ENCODE data around the gene METTL9.
"Not testable (repeated sequence)": the region's sequence is repeated elsewhere in the genome, so short reads cannot be mapped to it uniquely, and the experiment has no call there.

METTL9 gene

GRCh38 chr16:21628772-21629171 lies 29.4 kb downstream of the METTL9 start:
- peaks cover 45 to 48% of the 10 kb centered on the region in 2 donors for H3K36me3 Mint-ChIP-seq
- H3K27ac Mint-ChIP-seq, result no peak overlapping the region
- peaks cover 0 to 2% of the 10 kb centered on the region in 2 donors for H3K9me3 Mint-ChIP-seq
- no peak overlapping the region for H3K4me3 Mint-ChIP-seq
- DNase-seq, result no peak
- no peaks in the 10 kb centered on the region for H3K27me3 Mint-ChIP-seq
- H3K4me1 Mint-ChIP-seq, result peaks cover 12 to 17% of the 10 kb centered on the region in 2 donors
- ATAC-seq (replicated peaks), result no peak

- peaks cover 40 to 48% of the 10 kb centered on the region in 2 donors for H3K36me3 Mint-ChIP-seq
- H3K4me1 Mint-ChIP-seq, result peaks cover 12 to 17% of the 10 kb centered on the region in 2 donors
- not testable (repeated sequence) for H3K27me3 Mint-ChIP-seq; ATAC-seq (replicated peaks); H3K27ac Mint-ChIP-seq; H3K9me3 Mint-ChIP-seq; H3K4me3 Mint-ChIP-seq; DNase-seq
These were observed 30.5 kb downstream of the METTL9 start for GRCh38 chr16:21629616-21630539.

- peaks cover 12 to 17% of the 10 kb centered on the region in 2 donors for H3K4me1 Mint-ChIP-seq
- H3K4me3 Mint-ChIP-seq; H3K27me3 Mint-ChIP-seq; DNase-seq; H3K9me3 Mint-ChIP-seq; H3K27ac Mint-ChIP-seq; ATAC-seq (replicated peaks): not testable (repeated sequence)
- peaks cover 40 to 52% of the 10 kb centered on the region in 2 donors for H3K36me3 Mint-ChIP-seq
These were observed 31.5 kb downstream of the METTL9 start for GRCh38 chr16:21630866-21631265.

- H3K27ac Mint-ChIP-seq; H3K4me3 Mint-ChIP-seq; H3K9me3 Mint-ChIP-seq; DNase-seq; H3K27me3 Mint-ChIP-seq; ATAC-seq (replicated peaks): not testable (repeated sequence)
- peaks cover 10 to 14% of the 10 kb centered on the region in 2 donors for H3K4me1 Mint-ChIP-seq
- H3K36me3 Mint-ChIP-seq, result peaks cover 41 to 52% of the 10 kb centered on the region in 2 donors
These were observed 32.0 kb downstream of the METTL9 start for GRCh38 chr16:21631376-21631775.

- not testable (repeated sequence) for H3K9me3 Mint-ChIP-seq; H3K4me1 Mint-ChIP-seq; H3K27me3 Mint-ChIP-seq; ATAC-seq (replicated peaks); H3K4me3 Mint-ChIP-seq; DNase-seq
- H3K36me3 Mint-ChIP-seq, result peaks cover 34 to 48% of the 10 kb centered on the region in 2 donors
- peak overlapping the region; percentile 68 for H3K27ac Mint-ChIP-seq
These were observed 32.7 kb downstream of the METTL9 start for GRCh38 chr16:21631951-21632575.

- Mint-ChIP-seq H3K9me3 (no peaks in the 10 kb centered on the region), H3K4me1 (peaks cover 12 to 15% of the 10 kb centered on the region in 2 donors), H3K27me3 (no peaks in the 10 kb centered on the region), H3K27ac (peak overlapping the region; percentile 17), H3K4me3 (no peak overlapping the region), H3K36me3 (peaks cover 23 to 37% of the 10 kb centered on the region in 2 donors)
- DNase-seq (no peak), ATAC-seq (replicated peaks) (no peak)
These were observed 34.8 kb downstream of the METTL9 start for GRCh38 chr16:21634216-21634615.

GRCh38 chr16:21635694-21636093 lies 36.3 kb downstream of the METTL9 start:
- not testable (repeated sequence) for H3K9me3 Mint-ChIP-seq; ATAC-seq (replicated peaks); H3K4me3 Mint-ChIP-seq; H3K27me3 Mint-ChIP-seq; DNase-seq
- Mint-ChIP-seq H3K36me3 (peaks cover 12 to 31% of the 10 kb centered on the region in 2 donors), H3K4me1 (peaks cover 12 to 15% of the 10 kb centered on the region in 2 donors), H3K27ac (peak overlapping the region; percentile 20)

- Mint-ChIP-seq H3K36me3 (peaks cover 12 to 25% of the 10 kb centered on the region in 2 donors), H3K27me3 (no peaks in the 10 kb centered on the region), H3K27ac (no peak overlapping the region), H3K4me1 (peaks cover 6 to 8% of the 10 kb centered on the region in 2 donors), H3K9me3 (no peaks in the 10 kb centered on the region), H3K4me3 (no peak overlapping the region)
- ATAC-seq (replicated peaks) (no peak), DNase-seq (no peak)
These were observed 37.9 kb downstream of the METTL9 start for GRCh38 chr16:21637032-21637968.

GRCh38 chr16:21638573-21638975 lies 39.2 kb downstream of the METTL9 start:
- no peak for DNase-seq
- ATAC-seq (replicated peaks), result no peak
- no peak overlapping the region for H3K27ac Mint-ChIP-seq
- peaks cover 6 to 9% of the 10 kb centered on the region in 2 donors for H3K4me1 Mint-ChIP-seq
- no peaks in the 10 kb centered on the region for H3K9me3 Mint-ChIP-seq
- H3K27me3 Mint-ChIP-seq, result no peaks in the 10 kb centered on the region
- no peak overlapping the region for H3K4me3 Mint-ChIP-seq
- peaks cover 12 to 25% of the 10 kb centered on the region in 2 donors for H3K36me3 Mint-ChIP-seq

GRCh38 chr16:21639493-21639892 lies 40.1 kb downstream of the METTL9 start:
- Mint-ChIP-seq H3K27ac (no peak overlapping the region), H3K9me3 (no peaks in the 10 kb centered on the region), H3K4me3 (no peak overlapping the region), H3K36me3 (peaks cover 12 to 23% of the 10 kb centered on the region in 2 donors), H3K27me3 (no peaks in the 10 kb centered on the region), H3K4me1 (peaks cover 13 to 18% of the 10 kb centered on the region in 2 donors)
- ATAC-seq (replicated peaks) (no peak), DNase-seq (no peak)

GRCh38 chr16:21641916-21642315 lies 42.5 kb downstream of the METTL9 start:
- H3K36me3 Mint-ChIP-seq, result peaks cover 2 to 4% of the 10 kb centered on the region in 2 donors
- ATAC-seq (replicated peaks), result no peak

GRCh38 chr16:21642861-21643260 lies 43.5 kb downstream of the METTL9 start:
- DNase-seq (no peak), ATAC-seq (replicated peaks) (no peak)
- Mint-ChIP-seq H3K36me3 (peaks cover 3 to 4% of the 10 kb centered on the region in 2 donors), H3K9me3 (no peaks in the 10 kb centered on the region), H3K4me3 (no peak overlapping the region), H3K27ac (no peak overlapping the region), H3K27me3 (no peaks in the 10 kb centered on the region), H3K4me1 (peaks cover 31 to 50% of the 10 kb centered on the region in 2 donors)

More at GRCh38 chr16:21641916-21642315, 42.5 kb downstream of the METTL9 start:
- DNase-seq, result no peak
- H3K27ac Mint-ChIP-seq, result no peak overlapping the region
- peaks cover 23 to 42% of the 10 kb centered on the region in 2 donors for H3K4me1 Mint-ChIP-seq
- no peak overlapping the region for H3K4me3 Mint-ChIP-seq
- no peaks in the 10 kb centered on the region for H3K9me3 Mint-ChIP-seq
- H3K27me3 Mint-ChIP-seq, result no peaks in the 10 kb centered on the region

- H3K27me3 Mint-ChIP-seq, result no peaks in the 10 kb centered on the region
- H3K9me3 Mint-ChIP-seq, result no peaks in the 10 kb centered on the region
- DNase-seq (no peak), ATAC-seq (replicated peaks) (no peak)
- H3K27ac Mint-ChIP-seq, result peak overlapping the region; percentile 79
- H3K36me3 Mint-ChIP-seq, result peaks cover 3 to 4% of the 10 kb centered on the region in 2 donors
- H3K4me1 Mint-ChIP-seq, result peaks cover 28 to 52% of the 10 kb centered on the region in 2 donors
- no peak overlapping the region for H3K4me3 Mint-ChIP-seq
These were observed 44.4 kb downstream of the METTL9 start for GRCh38 chr16:21643785-21644184.

- Mint-ChIP-seq H3K9me3 (no peaks in the 10 kb centered on the region), H3K4me3 (peak overlapping the region; percentile 80 to 85), H3K4me1 (peaks cover 29 to 56% of the 10 kb centered on the region in 2 donors), H3K27me3 (no peaks in the 10 kb centered on the region), H3K27ac (peak overlapping the region; percentile 95), H3K36me3 (peaks cover 3 to 4% of the 10 kb centered on the region in 2 donors)
- DNase-seq (no peak), ATAC-seq (replicated peaks) (no peak)
These were observed 45.3 kb downstream of the METTL9 start for GRCh38 chr16:21644674-21645073.
